Measurements from ENCODE around the gene DPM1. TPM values are rescaled to one million over a fixed set of nuclear protein-coding genes. Genes with fewer than 3 reads are reported as not detected.

DPM1 gene
- total RNA-seq, 1 donor from 2014 or later: 31.9 TPM

- Mint-ChIP-seq H3K27me3 (ENCODE audit: unreplicated experiment) (no peaks in the 10 kb centered on the region), H3K36me3 (ENCODE audit: unreplicated experiment) (no peaks in the 10 kb centered on the region), H3K4me3 (ENCODE audit: unreplicated experiment) (no peak overlapping the region), H3K4me1 (ENCODE audit: low read depth, unreplicated experiment) (peaks cover 31% of the 10 kb centered on the region), H3K27ac (ENCODE audit: unreplicated experiment) (no peak overlapping the region), H3K9me3 (ENCODE audit: unreplicated experiment) (peaks cover 2% of the 10 kb centered on the region)
- no peak for TF ChIP-seq CTCF (IDR thresholded peaks at IDR 0.05; ENCODE audit: partially characterized antibody, unreplicated experiment)
- no peak for DNase-seq
Measured at GRCh38 chr20:50911030-50911429, 47.3 kb downstream of the DPM1 start.

GRCh38 chr20:50909413-50909812, 48.9 kb downstream of the DPM1 start:
- TF ChIP-seq CTCF (IDR thresholded peaks at IDR 0.05; ENCODE audit: partially characterized antibody, unreplicated experiment): no peak
- H3K27ac Mint-ChIP-seq (ENCODE audit: unreplicated experiment): no peak overlapping the region
- no peak overlapping the region for H3K4me3 Mint-ChIP-seq (ENCODE audit: unreplicated experiment)
- H3K9me3 Mint-ChIP-seq (ENCODE audit: unreplicated experiment): peaks cover 2% of the 10 kb centered on the region
- H3K36me3 Mint-ChIP-seq (ENCODE audit: unreplicated experiment): no peaks in the 10 kb centered on the region
- H3K27me3 Mint-ChIP-seq (ENCODE audit: unreplicated experiment): no peaks in the 10 kb centered on the region
- peaks cover 20% of the 10 kb centered on the region for H3K4me1 Mint-ChIP-seq (ENCODE audit: low read depth, unreplicated experiment)
- DNase-seq: no peak

- Mint-ChIP-seq H3K9me3 (ENCODE audit: unreplicated experiment) (no peaks in the 10 kb centered on the region), H3K27ac (ENCODE audit: unreplicated experiment) (no peak overlapping the region), H3K4me3 (ENCODE audit: unreplicated experiment) (no peak overlapping the region), H3K4me1 (ENCODE audit: low read depth, unreplicated experiment) (no peaks in the 10 kb centered on the region), H3K27me3 (ENCODE audit: unreplicated experiment) (peaks cover 1% of the 10 kb centered on the region), H3K36me3 (ENCODE audit: unreplicated experiment) (no peaks in the 10 kb centered on the region)
- no peak for DNase-seq
- no peak for TF ChIP-seq CTCF (IDR thresholded peaks at IDR 0.05; ENCODE audit: partially characterized antibody, unreplicated experiment)
Measured at GRCh38 chr20:50904067-50904570, 54.2 kb downstream of the DPM1 start.

DNA sequence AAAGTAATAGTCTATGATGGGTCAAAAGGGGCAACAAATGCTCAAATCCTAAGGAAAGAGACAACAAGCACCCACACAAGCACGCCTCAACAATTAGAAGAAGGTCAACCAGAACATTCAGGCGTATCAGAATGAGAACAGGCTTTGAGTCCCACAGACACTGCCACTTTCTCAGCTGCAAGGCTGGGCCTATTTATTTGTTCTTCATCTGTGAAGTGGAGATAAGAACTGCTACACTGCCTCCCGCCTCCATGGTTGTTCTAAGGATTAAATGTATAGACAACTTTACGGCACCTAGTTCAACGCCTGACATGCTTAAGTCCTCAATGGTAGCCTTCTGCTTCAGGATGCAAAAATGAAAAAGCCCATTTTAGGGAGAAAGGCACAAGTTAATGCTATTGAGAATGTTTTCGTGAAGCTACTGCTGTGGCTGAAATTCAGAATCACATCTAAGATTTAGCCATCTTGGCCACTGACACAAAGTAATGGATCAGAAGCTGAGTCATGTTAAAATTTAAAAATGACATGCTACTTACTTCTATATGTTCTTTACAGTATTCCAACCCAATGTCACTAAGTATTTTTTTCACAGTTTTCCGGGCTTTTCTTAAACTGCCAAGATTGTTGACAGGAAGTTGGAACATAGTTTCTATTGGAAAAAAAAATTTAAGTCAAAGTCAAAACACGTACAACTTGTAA, 54.8 kb downstream of the DPM1 start:
- H3K4me3 Mint-ChIP-seq (ENCODE audit: unreplicated experiment): no peak overlapping the region
- H3K9me3 Mint-ChIP-seq (ENCODE audit: unreplicated experiment): no peaks in the 10 kb centered on the region
- H3K27me3 Mint-ChIP-seq (ENCODE audit: unreplicated experiment): peaks cover 1% of the 10 kb centered on the region
- no peaks in the 10 kb centered on the region for H3K4me1 Mint-ChIP-seq (ENCODE audit: low read depth, unreplicated experiment)
- DNase-seq: no peak
- no peak overlapping the region for H3K27ac Mint-ChIP-seq (ENCODE audit: unreplicated experiment)
- H3K36me3 Mint-ChIP-seq (ENCODE audit: unreplicated experiment): no peaks in the 10 kb centered on the region
- no peak for TF ChIP-seq CTCF (IDR thresholded peaks at IDR 0.05; ENCODE audit: partially characterized antibody, unreplicated experiment)

- Mint-ChIP-seq H3K27me3 (ENCODE audit: unreplicated experiment) (peaks cover 6% of the 10 kb centered on the region), H3K9me3 (ENCODE audit: unreplicated experiment) (peaks cover 3% of the 10 kb centered on the region), H3K36me3 (ENCODE audit: unreplicated experiment) (no peaks in the 10 kb centered on the region), H3K4me1 (ENCODE audit: low read depth, unreplicated experiment) (peaks cover 2% of the 10 kb centered on the region), H3K27ac (ENCODE audit: unreplicated experiment) (no peak overlapping the region), H3K4me3 (ENCODE audit: unreplicated experiment) (no peak overlapping the region)
- no peak for DNase-seq
- TF ChIP-seq CTCF (IDR thresholded peaks at IDR 0.05; ENCODE audit: partially characterized antibody, unreplicated experiment): no peak
Measured at GRCh38 chr20:50901301-50901700, 57.0 kb downstream of the DPM1 start.

Data from glutamatergic neuron (in vitro differentiated cells).